ENCODE results near the gene GPC6. TPM values are rescaled to one million over a fixed set of nuclear protein-coding genes. Genes with fewer than 3 reads are reported as not detected.

Gene GPC6
- total RNA-seq, 1 donor from 2014 or later, result not detected

DNA sequence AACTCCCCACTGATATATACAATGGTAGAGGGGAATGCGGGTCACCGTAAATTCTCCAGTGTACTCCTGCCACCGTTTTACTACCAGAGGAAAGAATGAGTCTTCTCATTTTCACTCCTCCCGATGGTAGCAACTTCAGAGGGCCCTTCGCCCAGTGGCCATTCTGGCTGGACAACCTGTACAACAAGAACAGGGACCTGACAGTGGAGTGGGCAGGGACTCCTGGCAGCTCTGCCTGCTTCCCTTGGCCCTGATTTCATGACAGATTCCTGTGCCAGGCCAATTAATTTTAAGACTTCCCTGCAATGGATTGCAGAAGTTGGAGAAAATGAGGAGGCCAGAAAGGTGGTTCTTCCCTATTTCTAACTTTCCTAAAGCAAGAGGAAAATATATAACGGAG is 148.9 kb downstream of the GPC6 start:
- H3K4me1 Mint-ChIP-seq, result no peaks in the 10 kb centered on the region
- no peak overlapping the region for H3K4me3 Mint-ChIP-seq
- peaks cover 5% of the 10 kb centered on the region for H3K9me3 Mint-ChIP-seq
- ChIA-PET POLR2A (interaction anchor here (0.6 kb wide), 1 partner anchor 1405 kb away, joined by 5 read pairs; no protein-coding TSS in a partner anchor), CTCF (no interaction called here)
- H3K27ac Mint-ChIP-seq, result no peak overlapping the region
- ATAC-seq (ENCODE audit: low read depth) (no peak), DNase-seq (no peak)
- TF ChIP-seq, protein P1, sequence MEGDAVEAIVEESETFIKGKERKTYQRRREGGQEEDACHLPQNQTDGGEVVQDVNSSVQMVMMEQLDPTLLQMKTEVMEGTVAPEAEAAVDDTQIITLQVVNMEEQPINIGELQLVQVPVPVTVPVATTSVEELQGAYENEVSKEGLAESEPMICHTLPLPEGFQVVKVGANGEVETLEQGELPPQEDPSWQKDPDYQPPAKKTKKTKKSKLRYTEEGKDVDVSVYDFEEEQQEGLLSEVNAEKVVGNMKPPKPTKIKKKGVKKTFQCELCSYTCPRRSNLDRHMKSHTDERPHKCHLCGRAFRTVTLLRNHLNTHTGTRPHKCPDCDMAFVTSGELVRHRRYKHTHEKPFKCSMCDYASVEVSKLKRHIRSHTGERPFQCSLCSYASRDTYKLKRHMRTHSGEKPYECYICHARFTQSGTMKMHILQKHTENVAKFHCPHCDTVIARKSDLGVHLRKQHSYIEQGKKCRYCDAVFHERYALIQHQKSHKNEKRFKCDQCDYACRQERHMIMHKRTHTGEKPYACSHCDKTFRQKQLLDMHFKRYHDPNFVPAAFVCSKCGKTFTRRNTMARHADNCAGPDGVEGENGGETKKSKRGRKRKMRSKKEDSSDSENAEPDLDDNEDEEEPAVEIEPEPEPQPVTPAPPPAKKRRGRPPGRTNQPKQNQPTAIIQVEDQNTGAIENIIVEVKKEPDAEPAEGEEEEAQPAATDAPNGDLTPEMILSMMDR (IDR thresholded peaks at IDR 0.05), result no peak
- H3K36me3 Mint-ChIP-seq (ENCODE audit: low read depth), result no peaks in the 10 kb centered on the region
- H3K27me3 Mint-ChIP-seq, result no peaks in the 10 kb centered on the region
- intact Hi-C loops (cut with micrococcal nuclease), result no loop called here

DNA sequence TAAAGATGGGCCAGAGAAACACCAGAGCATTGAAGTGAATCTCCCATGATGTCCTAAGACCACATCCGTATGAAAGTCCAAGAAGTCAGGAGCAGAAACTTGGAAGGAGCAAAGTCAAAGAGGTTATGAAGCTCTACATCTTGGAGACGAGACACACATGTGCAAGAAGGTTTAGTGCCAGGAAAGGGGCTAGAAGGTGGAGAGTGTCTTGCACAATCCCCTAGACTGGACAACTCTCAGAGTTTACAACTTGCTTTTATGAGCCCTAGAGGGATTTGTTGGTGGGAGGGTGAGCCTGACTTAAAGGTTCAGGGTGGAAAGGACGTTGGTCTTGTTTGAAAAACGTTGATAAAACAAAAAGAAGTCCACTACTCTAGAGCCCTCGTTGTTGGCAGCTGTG is 150.6 kb downstream of the GPC6 start:
- no peak overlapping the region for H3K4me3 Mint-ChIP-seq
- intact Hi-C loops (cut with micrococcal nuclease), result no loop called here
- POLR2A ChIA-PET, result no interaction called here
- peaks cover 3% of the 10 kb centered on the region for H3K9me3 Mint-ChIP-seq
- DNase-seq (no peak), ATAC-seq (ENCODE audit: low read depth) (no peak)
- no peak overlapping the region for H3K27ac Mint-ChIP-seq
- H3K4me1 Mint-ChIP-seq, result no peaks in the 10 kb centered on the region
- CTCF ChIA-PET, result no interaction called here
- no peaks in the 10 kb centered on the region for H3K36me3 Mint-ChIP-seq (ENCODE audit: low read depth)
- TF ChIP-seq, protein P1 (IDR thresholded peaks at IDR 0.05), result no peak
- no peaks in the 10 kb centered on the region for H3K27me3 Mint-ChIP-seq

DNA sequence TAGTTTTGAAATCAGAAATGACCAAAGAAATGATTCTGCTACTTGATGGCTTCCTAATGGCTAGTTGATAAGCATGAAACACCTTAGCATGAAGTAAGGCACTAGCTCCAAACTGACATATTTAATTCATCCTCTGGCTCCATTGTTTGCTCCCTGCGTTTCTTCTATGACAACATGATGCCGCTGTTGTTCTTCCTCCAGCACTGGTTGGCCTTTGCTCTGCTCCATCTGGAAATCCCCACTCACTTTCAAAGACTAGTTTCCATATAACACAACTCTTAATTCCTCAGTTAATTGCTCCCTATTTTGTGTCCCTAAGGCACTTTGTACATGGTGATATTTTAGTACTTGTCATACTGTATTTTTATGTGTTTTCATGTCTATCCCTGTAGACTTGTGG is 151.6 kb downstream of the GPC6 start:
- H3K36me3 Mint-ChIP-seq (ENCODE audit: low read depth), result no peaks in the 10 kb centered on the region
- intact Hi-C loops (cut with micrococcal nuclease), result no loop called here
- DNase-seq, result no peak
- H3K9me3 Mint-ChIP-seq, result peaks cover 3% of the 10 kb centered on the region
- no peak overlapping the region for H3K27ac Mint-ChIP-seq
- H3K4me1 Mint-ChIP-seq, result no peaks in the 10 kb centered on the region
- TF ChIP-seq, protein P1 (IDR thresholded peaks at IDR 0.05), result no peak
- ATAC-seq (ENCODE audit: low read depth), result no peak
- no peak overlapping the region for H3K4me3 Mint-ChIP-seq
- ChIA-PET POLR2A (no interaction called here), CTCF (no interaction called here)
- no peaks in the 10 kb centered on the region for H3K27me3 Mint-ChIP-seq

DNA sequence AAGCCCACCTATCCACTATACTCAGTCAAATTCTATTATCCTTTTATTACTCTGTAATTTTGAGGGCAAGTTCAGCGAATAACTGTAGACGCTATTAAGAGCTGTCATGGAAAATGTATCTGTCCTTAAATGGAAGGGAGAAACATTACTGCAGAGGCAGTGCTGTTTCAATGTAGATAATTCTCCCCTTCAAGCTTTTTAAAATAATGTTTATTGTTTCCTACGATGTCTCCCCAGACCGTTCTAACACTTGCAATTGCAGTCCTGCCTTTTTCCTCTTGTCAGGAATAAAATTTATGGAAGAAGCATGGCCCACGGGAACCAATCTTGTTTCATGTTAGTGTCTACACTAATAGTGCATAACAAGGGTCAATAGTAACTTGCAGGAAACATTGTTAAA is 159.5 kb downstream of the GPC6 start:
- DNase-seq, result no peak
- ATAC-seq (ENCODE audit: low read depth), result no peak
- Mint-ChIP-seq H3K4me3 (no peak overlapping the region), H3K9me3 (peaks cover 3% of the 10 kb centered on the region), H3K27me3 (no peaks in the 10 kb centered on the region), H3K27ac (no peak overlapping the region), H3K36me3 (ENCODE audit: low read depth) (no peaks in the 10 kb centered on the region), H3K4me1 (no peaks in the 10 kb centered on the region)
- TF ChIP-seq, protein P1 (IDR thresholded peaks at IDR 0.05), result no peak
- intact Hi-C loops (cut with micrococcal nuclease), result no loop called here
- CTCF ChIA-PET, result no interaction called here
- POLR2A ChIA-PET, result no interaction called here

DNA sequence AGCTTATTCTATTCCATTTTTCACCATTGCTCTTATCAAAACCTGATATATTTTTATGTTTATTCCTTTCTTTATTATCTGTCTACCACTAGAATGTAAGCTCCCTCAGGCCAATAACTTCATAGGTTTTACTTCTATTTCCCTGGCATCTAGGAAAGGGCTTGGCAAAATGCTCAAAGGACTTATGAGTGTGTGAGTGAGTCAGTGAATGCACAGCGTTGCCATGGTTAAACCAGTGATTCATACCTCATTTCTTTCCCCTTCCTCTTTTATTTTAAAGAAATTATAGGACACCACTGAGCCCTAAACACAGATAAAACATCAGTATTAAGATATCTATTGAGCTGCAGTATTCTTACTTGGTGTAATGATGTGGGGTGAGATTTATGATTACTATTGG is 162.1 kb downstream of the GPC6 start:
- ChIA-PET POLR2A (no interaction called here), CTCF (no interaction called here)
- no peak overlapping the region for H3K27ac Mint-ChIP-seq
- no peak overlapping the region for H3K4me3 Mint-ChIP-seq
- no peaks in the 10 kb centered on the region for H3K4me1 Mint-ChIP-seq
- H3K27me3 Mint-ChIP-seq, result no peaks in the 10 kb centered on the region
- no peaks in the 10 kb centered on the region for H3K36me3 Mint-ChIP-seq (ENCODE audit: low read depth)
- ATAC-seq (ENCODE audit: low read depth) (no peak), DNase-seq (no peak)
- H3K9me3 Mint-ChIP-seq, result peaks cover 6% of the 10 kb centered on the region
- intact Hi-C loops (cut with micrococcal nuclease), result no loop called here
- TF ChIP-seq, protein P1 (IDR thresholded peaks at IDR 0.05), result no peak
